ENCODE data around the gene MIEF1.
A peak's percentile ranks its signal among the peaks of the same experiment; 100 is the strongest.

Gene MIEF1

GRCh38 chr22:39502109-39502788 is at the start of gene MIEF1:
Gene MIEF1, plus strand, starts transcription at chr22:39502290. Its CDS starts 9,005 bp downstream, at chr22:39511295.
- peak; percentile 98 for DNase-seq

DNA sequence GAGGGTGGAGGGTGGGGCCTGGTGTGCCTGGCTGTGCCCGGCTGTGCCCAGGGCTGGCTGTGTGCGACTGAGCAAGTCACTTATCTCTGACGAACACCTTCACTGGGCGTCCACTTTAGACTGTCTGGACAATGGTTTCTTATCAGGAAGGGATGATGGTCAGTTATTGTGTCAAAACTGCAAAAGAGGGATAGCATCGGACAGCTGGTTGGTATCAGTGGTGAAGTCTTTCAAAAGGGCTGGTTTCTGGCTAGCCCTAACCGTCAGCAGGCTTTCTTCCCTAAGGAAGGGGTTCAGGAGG is 49.4 kb upstream of the MIEF1 start:
- DNase-seq, result no peak

DNA sequence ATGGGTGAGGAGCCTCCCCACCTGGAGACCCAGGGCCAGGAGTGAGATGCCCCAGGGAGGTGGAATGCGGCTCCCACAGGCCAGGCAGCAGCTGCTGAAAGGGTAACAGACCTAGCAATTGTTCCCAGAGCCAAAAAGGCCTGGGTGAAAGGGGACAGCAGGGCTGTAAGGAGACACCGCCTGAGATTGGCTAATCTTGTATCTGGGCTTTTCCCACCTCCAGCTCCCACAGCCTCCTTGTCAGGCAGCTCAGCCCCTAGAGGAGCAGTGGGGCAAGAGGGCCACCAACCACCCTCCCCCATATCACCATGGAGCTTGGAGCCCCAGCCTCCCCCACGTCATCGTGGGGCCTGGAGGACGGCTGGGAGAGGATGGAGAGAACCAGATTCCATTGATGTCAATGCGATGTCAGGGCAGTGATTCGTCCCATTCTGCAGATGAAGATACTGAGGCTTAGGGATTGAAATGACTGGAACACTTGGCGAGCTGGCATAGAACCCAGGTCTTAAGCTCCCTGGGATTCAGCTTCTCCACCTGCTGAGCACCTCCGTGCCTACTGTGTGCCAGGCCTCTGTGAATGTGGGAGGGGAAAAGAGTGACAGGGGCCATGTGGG is 48.2 kb upstream of the MIEF1 start:
- DNase-seq, result no peak

DNA sequence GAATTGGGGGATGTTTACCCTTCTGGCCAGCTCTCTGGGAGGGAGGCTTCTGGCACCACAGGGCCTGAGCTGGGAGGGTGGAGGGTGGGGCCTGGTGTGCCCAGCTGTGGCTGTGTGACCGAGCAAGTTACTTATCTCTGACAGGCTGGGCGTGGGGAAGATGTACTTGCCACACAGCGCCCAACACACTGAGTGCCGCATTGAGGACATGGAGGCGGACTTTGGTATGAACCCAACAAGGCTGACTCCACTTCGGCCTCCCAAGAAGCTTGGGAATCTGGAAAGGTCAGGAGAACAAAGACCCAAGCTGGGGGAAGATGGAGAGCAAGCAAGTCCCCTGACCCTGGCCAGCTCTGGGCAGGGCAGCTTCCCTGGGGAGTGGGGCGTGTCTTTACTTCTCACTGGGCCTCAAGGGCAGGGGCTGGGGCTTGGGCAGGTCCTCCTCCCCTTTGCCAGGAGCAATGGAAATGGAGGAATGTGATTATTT is 47.7 kb upstream of the MIEF1 start:
- DNase-seq, result no peak

DNA sequence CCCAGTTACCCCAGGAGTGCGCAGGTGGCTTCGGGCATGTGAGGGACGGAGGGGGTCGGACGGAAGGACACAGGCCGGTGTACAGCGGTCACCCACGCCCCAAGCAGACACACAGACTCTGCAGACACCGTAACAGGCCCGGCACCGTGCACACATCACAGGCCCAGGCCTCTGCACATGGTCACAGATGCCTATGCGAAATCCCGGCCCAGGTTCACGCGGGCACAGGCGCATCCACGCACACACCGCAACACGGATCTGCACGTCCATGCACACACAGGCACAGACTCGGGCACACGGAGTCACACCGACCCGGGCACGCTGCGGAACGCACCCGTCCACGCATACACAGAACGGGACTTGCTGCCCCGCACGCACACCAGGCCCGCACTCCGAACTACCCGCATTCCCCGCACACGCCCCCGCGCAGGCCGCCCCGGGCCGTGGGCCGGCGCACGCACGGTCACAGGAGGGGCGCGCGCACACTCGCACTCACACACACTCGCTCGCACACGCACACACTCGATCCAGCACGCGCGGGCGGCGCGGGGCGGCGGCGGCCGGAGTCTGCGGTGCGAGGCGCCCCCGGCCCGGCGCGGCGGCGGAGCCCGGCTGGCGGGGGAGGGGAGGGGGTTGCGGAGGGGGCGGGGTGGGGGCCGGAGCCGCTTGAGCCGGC is 45.4 kb upstream of the MIEF1 start, which contains the start of gene MGAT3:
MGAT3 (plus strand) TSS at position 491 of the 676 bp plus-strand sequence. CDS start 30,336 bp downstream, outside the sequence.
- no peak for DNase-seq

DNA sequence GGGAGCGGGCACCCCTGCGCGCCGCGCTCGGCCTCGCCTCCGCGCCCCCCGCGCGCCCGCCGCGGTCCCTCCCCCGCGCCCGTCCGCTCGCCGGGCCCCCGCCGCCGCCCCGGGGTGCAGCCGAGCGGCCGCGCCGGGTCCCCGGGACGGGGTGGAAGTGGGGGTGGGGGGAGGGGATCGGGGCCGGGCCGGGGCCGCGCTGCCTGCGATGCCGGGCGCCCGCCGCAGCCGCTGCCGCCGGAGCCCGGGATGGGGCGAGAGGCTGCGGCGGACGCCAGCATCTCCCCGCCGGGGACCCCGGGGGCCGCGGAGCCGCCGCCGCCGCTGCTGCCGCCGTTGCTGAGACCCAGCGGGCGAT is 44.9 kb upstream of the MIEF1 start:
- no peak for DNase-seq

DNA sequence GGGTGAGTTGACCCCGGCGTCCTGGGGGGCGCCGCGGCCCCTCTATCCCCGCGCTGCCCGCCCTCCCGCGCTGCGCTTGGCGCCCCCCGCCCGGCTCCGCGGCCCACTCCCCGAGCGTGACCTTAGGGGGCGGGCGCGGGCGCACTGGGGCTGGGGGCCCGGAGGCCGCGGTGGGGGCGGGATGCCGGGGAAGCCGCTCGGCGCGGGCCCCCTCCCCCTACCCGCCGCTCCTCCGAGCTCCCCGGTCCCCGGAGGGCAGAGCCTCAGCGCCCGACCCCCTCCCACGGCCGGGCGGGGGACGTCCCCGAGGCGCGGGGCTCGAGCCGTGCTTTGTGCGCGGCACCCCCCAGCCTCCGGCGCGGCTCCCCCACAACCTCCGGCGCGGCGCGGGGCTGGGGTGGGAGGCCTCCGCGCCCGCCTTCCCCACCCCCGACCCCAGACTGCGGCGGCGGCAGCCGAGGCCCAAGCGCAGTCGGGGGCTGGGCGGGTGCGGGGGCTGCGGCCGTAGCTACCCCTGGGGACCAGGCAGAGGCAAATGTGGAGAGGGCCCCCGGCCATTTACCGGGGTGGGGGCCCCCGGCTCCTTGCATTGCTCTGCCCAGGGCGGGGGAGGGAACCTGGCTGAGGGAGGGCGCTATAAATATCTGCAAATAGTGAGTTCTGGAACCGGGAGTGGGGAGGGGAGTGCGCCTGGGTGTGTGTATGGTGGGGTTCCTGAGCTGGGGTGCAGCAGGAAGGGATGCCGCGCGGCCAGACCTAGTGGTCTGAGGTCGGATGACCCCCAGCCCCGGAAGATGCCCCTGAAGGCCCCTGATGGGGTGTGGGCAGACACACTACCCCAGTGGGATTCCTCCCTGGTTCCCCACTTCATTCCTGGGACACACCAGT is 44.3 kb upstream of the MIEF1 start:
- DNase-seq, result no peak

DNA sequence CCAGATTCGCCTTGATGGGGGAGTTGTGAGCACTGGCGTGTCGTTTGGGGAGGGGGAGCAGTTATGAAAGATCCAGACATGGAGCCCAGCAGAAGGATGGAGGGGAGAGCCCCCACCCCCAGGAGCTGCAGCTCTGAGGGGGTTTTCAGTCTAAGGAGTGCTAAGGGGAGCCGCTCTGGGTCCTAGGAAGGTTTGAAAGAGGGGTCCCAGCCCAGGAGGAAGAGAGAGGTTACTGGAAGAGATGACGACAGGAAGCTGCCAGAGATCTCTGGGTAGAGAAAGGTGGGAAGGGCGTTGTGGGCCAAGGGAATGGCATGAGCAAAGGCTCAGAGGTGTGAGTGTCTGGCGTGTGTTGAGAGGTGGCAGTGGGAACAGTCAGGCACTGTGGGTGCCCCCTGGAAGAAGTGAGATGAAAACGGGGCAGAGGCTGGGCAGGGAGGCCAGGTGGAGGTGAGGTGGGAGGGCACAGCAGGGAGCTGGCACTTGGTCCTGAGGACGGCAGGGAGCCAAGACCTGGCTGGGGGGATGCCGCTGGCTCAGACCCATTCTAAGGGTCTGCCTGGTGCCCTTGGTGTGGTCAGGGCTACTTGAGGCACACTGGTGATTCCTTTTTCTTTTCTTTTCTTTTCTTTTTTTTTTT is 43.5 kb upstream of the MIEF1 start:
- DNase-seq, result no peak

GRCh38 chr22:39459681-39460080 is 42.4 kb upstream of the MIEF1 start:
- DNase-seq, result no peak

- no peak for DNase-seq
Observed at GRCh38 chr22:39462443-39463221, 39.5 kb upstream of the MIEF1 start.

- DNase-seq, result no peak
Observed at GRCh38 chr22:39463277-39463676, 38.8 kb upstream of the MIEF1 start.

GRCh38 chr22:39463931-39464390 is 38.1 kb upstream of the MIEF1 start:
- DNase-seq, result no peak

- no peak for DNase-seq
Observed at GRCh38 chr22:39466228-39467006, 35.7 kb upstream of the MIEF1 start.

GRCh38 chr22:39467390-39467895 is 34.6 kb upstream of the MIEF1 start:
- peak; percentile 23 for DNase-seq

GRCh38 chr22:39468487-39469325 is 33.4 kb upstream of the MIEF1 start:
- no peak for DNase-seq

GRCh38 chr22:39469326-39469680 is 32.8 kb upstream of the MIEF1 start:
- no peak for DNase-seq

- no peak for DNase-seq
Observed at GRCh38 chr22:39469681-39470450, 32.2 kb upstream of the MIEF1 start.

- DNase-seq, result no peak
Observed at GRCh38 chr22:39470451-39471291, 31.4 kb upstream of the MIEF1 start.

Measured in RPMI8226 (cell line).